ENCODE results near the gene KIAA0753. TPM values are rescaled to one million over a fixed set of nuclear protein-coding genes. Genes with fewer than 3 reads are reported as not detected.

The KIAA0753 gene
- total and polyA plus RNA-seq, 2 of the 13 experiments (the other 11 are each of a cell fraction or from before 2014, with no cell fraction given): 5.2 to 9.1 TPM

DNA sequence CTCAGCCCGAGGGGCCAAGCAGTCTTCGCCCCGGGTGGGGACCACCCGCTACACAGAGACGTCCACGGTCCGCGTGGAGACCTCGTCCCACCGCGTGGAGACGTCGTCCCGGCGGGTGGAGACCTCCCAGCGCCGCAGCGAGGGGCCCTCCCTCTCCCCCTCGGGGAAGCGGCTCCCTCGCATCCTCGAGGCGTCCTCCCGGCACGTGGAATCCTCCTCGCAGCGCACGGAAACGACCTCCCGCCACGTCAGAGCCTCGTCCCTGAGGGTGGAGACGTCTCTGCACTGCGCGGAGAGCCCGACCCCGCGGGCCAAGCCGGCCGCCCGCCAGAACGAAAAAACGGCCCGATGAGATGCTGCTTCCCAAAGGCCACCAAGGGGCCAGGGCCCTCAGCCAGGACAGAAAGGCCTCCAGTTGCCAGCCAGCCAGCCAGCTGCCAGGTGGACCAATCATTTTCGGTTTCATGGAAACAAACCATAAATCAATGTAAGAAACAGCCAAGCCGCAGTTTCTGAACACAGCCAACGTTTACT, 11.5 kb upstream of the KIAA0753 start (continued):
- TF ChIP-seq, protein P1, sequence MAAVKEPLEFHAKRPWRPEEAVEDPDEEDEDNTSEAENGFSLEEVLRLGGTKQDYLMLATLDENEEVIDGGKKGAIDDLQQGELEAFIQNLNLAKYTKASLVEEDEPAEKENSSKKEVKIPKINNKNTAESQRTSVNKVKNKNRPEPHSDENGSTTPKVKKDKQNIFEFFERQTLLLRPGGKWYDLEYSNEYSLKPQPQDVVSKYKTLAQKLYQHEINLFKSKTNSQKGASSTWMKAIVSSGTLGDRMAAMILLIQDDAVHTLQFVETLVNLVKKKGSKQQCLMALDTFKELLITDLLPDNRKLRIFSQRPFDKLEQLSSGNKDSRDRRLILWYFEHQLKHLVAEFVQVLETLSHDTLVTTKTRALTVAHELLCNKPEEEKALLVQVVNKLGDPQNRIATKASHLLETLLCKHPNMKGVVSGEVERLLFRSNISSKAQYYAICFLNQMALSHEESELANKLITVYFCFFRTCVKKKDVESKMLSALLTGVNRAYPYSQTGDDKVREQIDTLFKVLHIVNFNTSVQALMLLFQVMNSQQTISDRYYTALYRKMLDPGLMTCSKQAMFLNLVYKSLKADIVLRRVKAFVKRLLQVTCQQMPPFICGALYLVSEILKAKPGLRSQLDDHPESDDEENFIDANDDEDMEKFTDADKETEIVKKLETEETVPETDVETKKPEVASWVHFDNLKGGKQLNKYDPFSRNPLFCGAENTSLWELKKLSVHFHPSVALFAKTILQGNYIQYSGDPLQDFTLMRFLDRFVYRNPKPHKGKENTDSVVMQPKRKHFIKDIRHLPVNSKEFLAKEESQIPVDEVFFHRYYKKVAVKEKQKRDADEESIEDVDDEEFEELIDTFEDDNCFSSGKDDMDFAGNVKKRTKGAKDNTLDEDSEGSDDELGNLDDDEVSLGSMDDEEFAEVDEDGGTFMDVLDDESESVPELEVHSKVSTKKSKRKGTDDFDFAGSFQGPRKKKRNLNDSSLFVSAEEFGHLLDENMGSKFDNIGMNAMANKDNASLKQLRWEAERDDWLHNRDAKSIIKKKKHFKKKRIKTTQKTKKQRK (IDR thresholded peaks at IDR 0.05; ENCODE audit: low read length): no peak
- TF ChIP-seq FOXO1 (CRISPR knock-in tag; IDR thresholded peaks at IDR 0.05): peak; percentile 67
- TF ChIP-seq, protein P2, sequence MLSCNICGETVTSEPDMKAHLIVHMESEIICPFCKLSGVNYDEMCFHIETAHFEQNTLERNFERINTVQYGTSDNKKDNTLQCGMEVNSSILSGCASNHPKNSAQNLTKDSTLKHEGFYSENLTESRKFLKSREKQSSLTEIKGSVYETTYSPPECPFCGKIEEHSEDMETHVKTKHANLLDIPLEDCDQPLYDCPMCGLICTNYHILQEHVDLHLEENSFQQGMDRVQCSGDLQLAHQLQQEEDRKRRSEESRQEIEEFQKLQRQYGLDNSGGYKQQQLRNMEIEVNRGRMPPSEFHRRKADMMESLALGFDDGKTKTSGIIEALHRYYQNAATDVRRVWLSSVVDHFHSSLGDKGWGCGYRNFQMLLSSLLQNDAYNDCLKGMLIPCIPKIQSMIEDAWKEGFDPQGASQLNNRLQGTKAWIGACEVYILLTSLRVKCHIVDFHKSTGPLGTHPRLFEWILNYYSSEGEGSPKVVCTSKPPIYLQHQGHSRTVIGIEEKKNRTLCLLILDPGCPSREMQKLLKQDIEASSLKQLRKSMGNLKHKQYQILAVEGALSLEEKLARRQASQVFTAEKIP (CRISPR knock-in tag; IDR thresholded peaks at IDR 0.05; ENCODE audit: borderline replicate concordance): no peak
- TF ChIP-seq KDM1A (CRISPR knock-in tag; IDR thresholded peaks at IDR 0.05): peak; percentile 64; the same call in 1 of the 2 replicates
- TF ChIP-seq, protein P3, sequence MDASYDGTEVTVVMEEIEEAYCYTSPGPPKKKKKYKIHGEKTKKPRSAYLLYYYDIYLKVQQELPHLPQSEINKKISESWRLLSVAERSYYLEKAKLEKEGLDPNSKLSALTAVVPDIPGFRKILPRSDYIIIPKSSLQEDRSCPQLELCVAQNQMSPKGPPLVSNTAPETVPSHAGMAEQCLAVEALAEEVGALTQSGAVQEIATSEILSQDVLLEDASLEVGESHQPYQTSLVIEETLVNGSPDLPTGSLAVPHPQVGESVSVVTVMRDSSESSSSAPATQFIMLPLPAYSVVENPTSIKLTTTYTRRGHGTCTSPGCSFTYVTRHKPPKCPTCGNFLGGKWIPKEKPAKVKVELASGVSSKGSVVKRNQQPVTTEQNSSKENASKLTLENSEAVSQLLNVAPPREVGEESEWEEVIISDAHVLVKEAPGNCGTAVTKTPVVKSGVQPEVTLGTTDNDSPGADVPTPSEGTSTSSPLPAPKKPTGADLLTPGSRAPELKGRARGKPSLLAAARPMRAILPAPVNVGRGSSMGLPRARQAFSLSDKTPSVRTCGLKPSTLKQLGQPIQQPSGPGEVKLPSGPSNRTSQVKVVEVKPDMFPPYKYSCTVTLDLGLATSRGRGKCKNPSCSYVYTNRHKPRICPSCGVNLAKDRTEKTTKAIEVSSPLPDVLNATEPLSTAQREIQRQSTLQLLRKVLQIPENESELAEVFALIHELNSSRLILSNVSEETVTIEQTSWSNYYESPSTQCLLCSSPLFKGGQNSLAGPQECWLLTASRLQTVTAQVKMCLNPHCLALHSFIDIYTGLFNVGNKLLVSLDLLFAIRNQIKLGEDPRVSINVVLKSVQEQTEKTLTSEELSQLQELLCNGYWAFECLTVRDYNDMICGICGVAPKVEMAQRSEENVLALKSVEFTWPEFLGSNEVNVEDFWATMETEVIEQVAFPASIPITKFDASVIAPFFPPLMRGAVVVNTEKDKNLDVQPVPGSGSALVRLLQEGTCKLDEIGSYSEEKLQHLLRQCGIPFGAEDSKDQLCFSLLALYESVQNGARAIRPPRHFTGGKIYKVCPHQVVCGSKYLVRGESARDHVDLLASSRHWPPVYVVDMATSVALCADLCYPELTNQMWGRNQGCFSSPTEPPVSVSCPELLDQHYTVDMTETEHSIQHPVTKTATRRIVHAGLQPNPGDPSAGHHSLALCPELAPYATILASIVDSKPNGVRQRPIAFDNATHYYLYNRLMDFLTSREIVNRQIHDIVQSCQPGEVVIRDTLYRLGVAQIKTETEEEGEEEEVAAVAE (CRISPR knock-in tag; IDR thresholded peaks at IDR 0.05; ENCODE audit: borderline replicate concordance): peak; percentile 65; the same call in 1 of the 2 replicates
- no peak for TF ChIP-seq TBX3 (IDR thresholded peaks at IDR 0.05; ENCODE audit: borderline replicate concordance)
- peak; percentile 54; the same call in 1 of the 2 replicates for TF ChIP-seq KAT8 (CRISPR knock-in tag; IDR thresholded peaks at IDR 0.05)
- TF ChIP-seq, protein P4, sequence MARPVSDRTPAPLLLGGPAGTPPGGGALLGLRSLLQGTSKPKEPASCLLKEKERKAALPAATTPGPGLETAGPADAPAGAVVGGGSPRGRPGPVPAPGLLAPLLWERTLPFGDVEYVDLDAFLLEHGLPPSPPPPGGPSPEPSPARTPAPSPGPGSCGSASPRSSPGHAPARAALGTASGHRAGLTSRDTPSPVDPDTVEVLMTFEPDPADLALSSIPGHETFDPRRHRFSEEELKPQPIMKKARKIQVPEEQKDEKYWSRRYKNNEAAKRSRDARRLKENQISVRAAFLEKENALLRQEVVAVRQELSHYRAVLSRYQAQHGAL (CRISPR knock-in tag; IDR thresholded peaks at IDR 0.05; ENCODE audit: not compliant biosample characterization): no peak
- TF ChIP-seq ZNF124 (CRISPR knock-in tag; IDR thresholded peaks at IDR 0.05): peak; percentile 81; the same call in 1 of the 2 replicates
- TF ChIP-seq ZNF282 (IDR thresholded peaks at IDR 0.05; ENCODE audit: partially characterized antibody): no peak
- TF ChIP-seq, protein P5, sequence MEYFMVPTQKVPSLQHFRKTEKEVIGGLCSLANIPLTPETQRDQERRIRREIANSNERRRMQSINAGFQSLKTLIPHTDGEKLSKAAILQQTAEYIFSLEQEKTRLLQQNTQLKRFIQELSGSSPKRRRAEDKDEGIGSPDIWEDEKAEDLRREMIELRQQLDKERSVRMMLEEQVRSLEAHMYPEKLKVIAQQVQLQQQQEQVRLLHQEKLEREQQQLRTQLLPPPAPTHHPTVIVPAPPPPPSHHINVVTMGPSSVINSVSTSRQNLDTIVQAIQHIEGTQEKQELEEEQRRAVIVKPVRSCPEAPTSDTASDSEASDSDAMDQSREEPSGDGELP (IDR thresholded peaks at IDR 0.05; ENCODE audit: borderline replicate concordance, low read depth): no peak
- TF ChIP-seq SMARCC2 (IDR thresholded peaks at IDR 0.05): no peak
- peak; percentile 9; the same call in 1 of the 2 replicates for TF ChIP-seq FOXJ3 (CRISPR knock-in tag; IDR thresholded peaks at IDR 0.05; ENCODE audit: borderline replicate concordance)
- TF ChIP-seq ZFP90 (CRISPR knock-in tag; IDR thresholded peaks at IDR 0.05; ENCODE audit: borderline replicate concordance): peak; percentile 97; the same call in 1 of the 2 replicates
- TF ChIP-seq SCMH1 (CRISPR knock-in tag; IDR thresholded peaks at IDR 0.05; ENCODE audit: borderline replicate concordance): no peak
- TF ChIP-seq, protein P6, sequence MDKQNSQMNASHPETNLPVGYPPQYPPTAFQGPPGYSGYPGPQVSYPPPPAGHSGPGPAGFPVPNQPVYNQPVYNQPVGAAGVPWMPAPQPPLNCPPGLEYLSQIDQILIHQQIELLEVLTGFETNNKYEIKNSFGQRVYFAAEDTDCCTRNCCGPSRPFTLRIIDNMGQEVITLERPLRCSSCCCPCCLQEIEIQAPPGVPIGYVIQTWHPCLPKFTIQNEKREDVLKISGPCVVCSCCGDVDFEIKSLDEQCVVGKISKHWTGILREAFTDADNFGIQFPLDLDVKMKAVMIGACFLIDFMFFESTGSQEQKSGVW (CRISPR knock-in tag; IDR thresholded peaks at IDR 0.05; ENCODE audit: borderline replicate concordance): peak; percentile 75; the same call in 1 of the 2 replicates
